ENCODE results near the gene POLD3.
"Not testable (repeated sequence)": the region's sequence is repeated elsewhere in the genome, so short reads cannot be mapped to it uniquely, and the experiment has no call there.

POLD3 gene

DNA sequence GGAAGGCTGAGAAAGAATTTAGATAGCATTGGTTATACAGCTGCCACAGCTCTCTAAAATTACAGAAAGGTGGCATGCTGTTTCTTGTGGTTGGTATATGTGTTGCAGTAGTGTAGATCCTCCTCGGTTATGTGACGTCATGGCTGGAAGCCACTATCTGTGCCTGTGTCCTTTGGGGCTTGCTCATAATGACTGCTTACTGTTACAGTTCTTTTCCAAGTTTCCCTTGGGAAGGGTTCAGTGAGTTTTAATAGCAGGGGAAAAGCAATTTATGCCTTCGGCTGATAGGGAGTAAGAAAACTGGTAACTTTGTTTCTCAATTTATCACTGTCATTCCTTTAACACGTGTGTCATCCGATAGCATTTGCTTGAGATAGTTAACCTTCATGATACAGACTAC is 47.2 kb downstream of the POLD3 start:
- DNase-seq: no peak

DNA sequence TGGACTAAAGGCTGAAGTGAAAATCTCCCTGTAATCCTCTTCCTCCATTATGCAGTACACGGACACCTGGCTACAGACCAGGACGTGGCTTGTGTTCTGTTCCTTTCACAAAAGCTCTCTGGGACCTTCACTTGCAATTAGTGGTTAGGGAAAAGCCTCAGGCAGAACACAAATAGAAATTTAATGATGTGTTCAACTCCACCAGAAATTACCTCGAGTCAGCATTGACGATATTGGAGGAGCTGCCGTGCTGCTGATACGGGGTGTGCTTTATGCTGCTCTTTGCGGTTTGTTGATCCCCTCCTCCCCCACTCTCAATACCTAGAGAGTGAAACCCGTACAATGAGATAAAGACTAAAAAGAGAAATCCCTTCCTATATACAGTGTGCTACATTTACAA is 48.9 kb downstream of the POLD3 start:
- no peak for DNase-seq

DNA sequence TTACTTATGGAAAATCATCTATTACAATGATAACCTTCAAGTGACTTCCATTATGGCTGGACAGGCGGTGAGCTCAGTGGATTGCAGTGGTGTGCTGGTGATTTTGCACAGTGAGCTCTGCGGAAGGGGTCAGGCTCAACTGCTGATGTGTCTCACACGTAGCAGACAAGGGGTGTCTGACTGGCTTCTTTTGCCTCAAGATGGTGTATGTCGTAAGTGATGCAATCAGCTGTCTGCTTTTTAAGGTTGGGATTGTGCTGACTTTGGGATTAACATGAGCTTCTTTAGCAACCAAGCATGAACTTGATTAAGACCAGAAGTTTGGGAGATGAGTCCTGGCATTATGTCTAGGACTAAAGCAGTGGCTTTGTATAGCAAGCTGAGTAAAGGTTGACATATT is 49.5 kb downstream of the POLD3 start:
- no peak for DNase-seq

- peak; percentile 28 for DNase-seq
These were observed 50.5 kb downstream of the POLD3 start for GRCh38 chr11:74642912-74643311.

- no peak for DNase-seq
These were observed 51.7 kb downstream of the POLD3 start for GRCh38 chr11:74644081-74644480.

- no peak for DNase-seq
These were observed 53.8 kb downstream of the POLD3 start for GRCh38 chr11:74646215-74646614.

GRCh38 chr11:74646954-74647353 is 54.6 kb downstream of the POLD3 start:
- no peak for DNase-seq

GRCh38 chr11:74647404-74647803 is 55.0 kb downstream of the POLD3 start:
- no peak for DNase-seq

- DNase-seq: no peak
These were observed 55.4 kb downstream of the POLD3 start for GRCh38 chr11:74647831-74648230.

DNA sequence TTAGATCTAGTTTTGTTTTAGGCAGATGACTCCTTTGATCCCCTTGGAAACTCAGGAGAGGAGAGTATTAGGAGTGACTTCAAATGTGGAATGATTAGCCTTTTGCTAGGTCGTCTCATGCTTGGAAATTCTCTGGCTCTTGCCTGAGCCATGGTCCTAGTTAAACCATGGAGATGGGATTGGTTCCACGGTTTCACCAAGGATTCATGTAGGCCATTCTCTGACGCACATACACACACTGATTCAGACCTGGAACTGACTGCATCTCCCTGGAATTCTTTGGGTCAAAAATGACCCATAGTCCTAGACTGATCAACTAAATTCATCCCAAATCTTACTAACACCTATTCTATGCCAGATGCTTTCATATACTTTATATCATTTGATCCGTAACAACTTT is 56.5 kb downstream of the POLD3 start:
- DNase-seq: no peak

- DNase-seq: no peak
These were observed 58.1 kb downstream of the POLD3 start for GRCh38 chr11:74650498-74650897.

DNA sequence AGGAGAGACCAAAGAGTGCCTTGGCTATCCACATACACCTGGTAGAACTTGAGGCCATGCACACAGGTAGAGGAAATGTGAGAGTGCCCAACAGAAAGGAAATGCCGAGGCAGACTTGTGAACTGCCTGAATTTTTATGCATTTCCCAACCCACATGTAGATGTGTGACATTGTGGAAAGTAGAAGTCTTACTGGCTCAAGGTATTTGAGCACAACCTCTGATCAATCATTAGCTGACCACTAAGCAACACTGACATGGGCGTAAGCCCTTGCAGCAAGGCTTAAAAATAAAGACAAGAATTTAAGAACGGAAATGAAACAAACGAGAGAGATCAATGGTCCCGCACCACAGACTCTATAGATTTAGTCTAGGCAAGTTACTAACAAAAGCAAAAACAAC is 62.6 kb downstream of the POLD3 start:
- DNase-seq: no peak

GRCh38 chr11:74659124-74659523 is 66.7 kb downstream of the POLD3 start:
- DNase-seq: not testable (repeated sequence)

GRCh38 chr11:74662487-74663103 is 70.2 kb downstream of the POLD3 start:
- no peak for DNase-seq

DNA sequence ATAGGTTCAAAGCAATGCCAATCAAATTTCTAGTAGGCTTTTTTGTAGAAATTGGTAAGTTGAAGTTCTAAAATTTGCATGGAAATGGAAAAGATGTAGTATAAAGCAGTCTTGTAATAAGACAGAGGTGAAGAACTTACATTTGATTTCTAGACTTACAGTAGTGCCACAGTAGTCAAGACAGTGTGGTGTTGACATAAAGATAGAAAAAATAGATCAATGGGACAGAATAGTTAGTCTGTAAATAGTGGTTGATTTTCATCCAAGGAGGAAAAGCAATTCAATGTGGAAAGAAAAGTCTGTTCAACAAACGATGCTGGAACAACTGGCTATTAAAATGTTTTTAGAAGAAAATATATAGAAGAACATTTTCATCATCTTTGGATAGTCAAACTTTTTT is 70.9 kb downstream of the POLD3 start:
- DNase-seq: no peak

DNA sequence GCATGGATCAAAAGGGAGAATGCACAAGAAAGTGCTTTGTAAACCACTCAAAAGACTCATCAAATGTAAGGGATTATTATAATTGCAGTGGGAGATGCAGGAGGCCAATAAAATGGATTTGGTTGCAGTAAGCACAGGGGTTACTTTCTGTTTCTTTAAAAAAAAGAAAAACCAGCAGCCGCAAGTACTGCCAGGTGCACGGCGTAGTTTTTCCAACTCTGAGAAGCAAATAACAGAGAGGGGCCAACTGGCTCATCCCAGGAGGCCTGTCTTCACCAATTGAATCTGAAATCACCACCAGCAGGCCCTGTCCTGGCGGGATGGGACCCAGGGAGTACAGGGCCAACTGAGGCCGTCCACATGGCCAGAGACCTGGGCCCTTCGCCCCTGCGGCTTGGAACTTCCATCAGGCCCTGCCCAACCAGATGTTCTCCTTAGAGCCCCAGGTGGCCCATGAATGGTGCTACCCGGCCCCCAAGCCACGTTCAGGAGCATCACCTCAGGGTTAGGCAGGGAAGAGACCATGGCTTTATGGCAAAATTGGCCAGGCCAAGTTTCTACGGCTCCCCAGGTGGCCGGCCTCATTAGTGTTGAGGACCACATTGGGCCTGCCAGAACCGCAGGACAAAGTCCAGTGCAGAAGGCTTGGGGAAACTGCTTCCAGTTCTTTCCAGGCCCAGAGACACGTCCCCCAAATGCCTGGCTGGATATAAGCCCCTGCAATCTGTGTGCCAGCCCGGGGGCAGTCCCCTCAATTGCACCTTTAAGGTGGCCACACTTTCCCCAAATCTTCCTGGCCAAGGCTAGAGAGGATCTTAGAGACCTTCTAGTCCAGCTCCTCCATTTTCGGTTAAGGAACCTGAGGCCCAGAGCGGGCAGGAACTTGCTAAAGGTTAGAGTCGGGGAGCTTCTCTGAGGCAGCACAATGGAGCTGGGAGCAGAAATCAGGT is 77.1 kb downstream of the POLD3 start:
- no peak for DNase-seq

- no peak for DNase-seq
These were observed 77.8 kb downstream of the POLD3 start for GRCh38 chr11:74670171-74670570.

DNA sequence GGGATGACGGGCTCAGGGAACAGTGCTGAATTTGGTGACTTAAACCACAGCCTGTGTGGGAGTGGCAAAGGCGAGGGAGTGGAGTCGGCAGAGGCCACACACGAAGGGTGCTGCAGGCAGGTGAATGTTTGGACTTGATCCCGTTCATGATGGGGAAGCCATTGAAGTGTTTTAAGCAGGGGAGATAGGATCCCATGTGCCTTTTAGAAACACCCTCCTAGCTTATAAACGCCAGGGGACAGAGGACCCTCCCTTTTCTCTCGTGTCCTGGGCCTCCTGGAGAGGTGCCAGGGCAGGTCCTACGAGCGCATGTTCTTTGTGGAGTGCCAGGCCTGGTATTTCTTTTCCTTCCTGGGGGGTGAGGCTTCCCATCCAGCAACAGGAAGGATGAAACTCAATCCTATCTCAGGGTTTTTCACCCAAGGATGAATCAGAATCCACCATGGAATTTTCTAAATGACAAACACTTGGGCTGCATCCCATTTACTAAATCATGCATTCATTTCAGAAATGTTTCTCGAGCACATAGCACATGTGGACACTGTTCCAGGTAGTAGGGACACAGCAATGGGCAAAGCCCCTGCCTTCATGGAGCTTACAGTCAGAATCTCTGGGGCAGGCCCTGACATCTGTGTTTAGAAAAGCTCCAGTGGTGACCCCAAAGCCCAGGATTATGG is 79.3 kb downstream of the POLD3 start:
- no peak for DNase-seq

DNA sequence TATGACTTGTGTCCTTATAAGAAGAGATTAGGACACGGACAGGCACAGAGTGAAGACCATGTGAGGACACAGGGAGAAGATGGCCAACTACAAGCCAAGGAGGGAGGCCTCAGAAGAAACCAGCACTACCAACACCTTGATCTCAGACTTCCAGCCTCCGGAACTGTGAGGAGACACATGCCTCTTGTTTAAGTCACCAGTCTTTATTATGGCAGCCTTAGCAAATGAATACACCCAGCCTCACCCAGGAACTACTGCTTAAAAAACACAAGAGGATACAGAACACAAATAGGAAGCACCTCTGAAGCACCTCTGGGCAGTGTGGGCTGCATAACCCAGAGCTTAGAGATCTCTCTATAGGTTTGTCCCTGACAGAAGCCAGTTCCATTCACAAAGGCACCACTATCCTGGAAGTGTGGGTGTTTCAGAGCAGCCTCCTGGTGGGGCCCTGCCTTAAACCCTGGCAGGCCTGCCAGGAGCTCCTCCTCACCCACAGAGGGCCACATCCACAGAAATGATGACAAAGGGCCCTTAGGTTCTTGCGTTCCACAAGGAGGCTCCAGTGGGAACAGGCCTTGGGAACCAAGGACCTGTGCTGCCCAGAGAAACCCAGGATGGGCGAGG is 80.1 kb downstream of the POLD3 start:
- DNase-seq: no peak

GRCh38 chr11:74672956-74673692 is 80.7 kb downstream of the POLD3 start:
- peak; percentile 23 for DNase-seq

DNA sequence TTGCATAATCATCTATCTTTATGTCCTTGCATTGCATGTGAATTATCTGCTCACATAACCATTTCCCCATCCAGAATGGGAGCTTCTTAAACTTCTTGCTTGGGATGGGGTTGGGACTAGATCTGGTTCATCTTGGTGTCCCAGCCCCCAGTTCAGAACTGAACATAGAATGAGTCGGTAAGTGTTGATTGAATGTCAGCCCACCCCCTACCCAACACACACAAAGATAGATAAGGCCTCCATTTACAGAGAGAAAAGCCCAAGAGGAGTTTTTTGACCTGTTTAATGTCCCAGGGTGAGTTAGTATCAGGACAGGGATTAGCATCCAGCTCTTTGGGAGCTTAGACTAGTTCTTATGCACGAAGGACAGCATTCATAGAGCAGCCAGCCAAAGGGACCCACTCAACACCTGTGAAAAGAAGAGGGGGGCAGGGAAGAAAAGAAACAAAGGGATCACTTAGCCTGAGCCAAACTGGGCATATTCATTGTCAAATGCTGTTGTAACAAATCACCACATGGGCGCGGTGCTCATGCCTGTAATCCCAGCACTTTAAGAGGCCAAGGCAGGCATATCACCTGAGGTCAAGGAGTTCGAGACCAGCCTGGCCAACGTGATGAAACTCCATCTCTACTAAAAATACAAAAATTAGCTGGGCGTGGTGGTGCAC is 81.4 kb downstream of the POLD3 start:
- DNase-seq: no peak

DNA sequence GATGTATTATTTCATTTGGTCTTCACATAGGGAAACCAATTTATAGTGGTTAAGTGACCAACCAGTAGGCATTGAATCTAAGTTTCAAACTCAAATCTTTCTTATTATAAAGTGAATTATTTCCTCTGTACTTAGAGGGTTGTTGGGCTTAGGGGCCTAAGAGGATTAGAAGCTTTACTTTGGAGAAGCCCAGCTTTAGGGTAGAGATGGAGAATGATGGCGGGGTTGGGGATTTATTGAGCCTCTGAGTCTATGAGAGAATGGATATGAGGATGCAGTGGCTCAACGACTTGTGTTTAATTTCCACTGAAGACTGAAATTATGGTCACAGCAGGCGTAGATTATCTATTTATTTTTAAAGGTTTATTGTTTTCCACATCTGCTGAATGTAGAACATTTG is 83.4 kb downstream of the POLD3 start:
- no peak for DNase-seq

Data from hematopoietic multipotent progenitor cell treated with erythropoietin and hydrocortisone succinate and interleukin-3 and kit ligand, for 4 days (in vitro differentiated cells).